CD4-positive, alpha-beta T cell treated with Interleukin-21 for 1 hour (primary cell): Measurements from ENCODE around the gene ASIC1.

ENCODE experiments used
- DNase-seq: peaks from one replicate; pipeline ENCODE4 v3.0.0-alpha.2; 2020

Gene ASIC1

DNA sequence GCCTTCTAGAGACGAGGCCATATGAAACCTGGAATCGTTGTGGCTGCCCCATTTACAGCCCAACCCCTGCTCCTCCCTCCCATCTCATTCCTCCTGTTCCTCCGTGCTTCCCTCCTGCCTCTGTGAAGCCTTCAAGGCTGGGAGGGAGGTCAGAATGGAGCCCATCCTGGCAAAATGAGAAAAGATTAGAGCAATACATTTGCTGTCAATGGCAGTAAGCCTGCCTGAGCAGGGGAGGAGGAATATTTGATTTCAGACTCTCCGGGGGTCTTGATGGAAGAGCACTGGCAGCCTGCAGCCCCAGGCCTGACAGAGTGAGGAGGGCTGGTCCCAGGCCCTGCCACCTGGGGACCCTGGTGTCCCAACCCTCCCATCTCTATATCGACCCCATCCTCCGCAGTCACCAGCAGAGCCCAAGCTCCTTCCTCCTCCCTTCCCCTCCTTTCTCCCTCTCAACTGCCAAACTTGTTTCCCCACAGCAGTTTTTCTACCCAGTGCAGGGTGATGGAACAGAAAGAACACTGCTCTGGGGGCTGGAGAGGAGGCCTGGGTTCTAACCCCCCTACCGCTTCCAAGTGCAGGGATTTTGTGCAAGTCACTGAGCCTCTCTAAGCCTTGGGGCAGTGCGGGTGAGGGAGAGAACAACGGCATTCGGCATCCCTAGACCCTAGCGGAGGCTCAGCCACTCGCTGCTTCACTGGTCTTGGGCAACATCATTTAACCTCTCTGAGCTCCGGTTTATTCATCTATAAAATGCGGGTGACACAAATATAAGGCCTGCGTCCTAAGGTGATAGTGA is 16.1 kb upstream of the ASIC1 start:
- no peak for DNase-seq

DNA sequence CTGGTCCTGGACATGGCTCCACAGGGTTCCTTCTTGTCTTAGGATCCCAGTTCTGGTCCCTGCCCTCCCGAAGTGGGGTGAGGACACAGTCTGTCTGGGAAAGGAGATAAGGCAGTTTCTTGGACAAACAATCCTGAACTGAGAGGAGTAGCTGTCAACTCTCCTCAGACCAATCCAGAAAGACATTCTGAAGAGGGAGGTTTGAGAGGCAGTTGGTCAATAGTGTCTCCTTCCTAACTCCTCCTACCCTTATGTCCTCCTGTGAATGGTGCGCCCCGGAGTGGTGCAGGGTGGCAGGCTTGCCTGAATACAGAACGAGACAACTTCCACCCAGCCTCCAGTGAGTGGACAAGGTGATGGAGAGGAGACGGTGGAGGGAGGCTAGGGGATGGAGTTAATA is 15.4 kb upstream of the ASIC1 start:
- DNase-seq = no peak

DNA sequence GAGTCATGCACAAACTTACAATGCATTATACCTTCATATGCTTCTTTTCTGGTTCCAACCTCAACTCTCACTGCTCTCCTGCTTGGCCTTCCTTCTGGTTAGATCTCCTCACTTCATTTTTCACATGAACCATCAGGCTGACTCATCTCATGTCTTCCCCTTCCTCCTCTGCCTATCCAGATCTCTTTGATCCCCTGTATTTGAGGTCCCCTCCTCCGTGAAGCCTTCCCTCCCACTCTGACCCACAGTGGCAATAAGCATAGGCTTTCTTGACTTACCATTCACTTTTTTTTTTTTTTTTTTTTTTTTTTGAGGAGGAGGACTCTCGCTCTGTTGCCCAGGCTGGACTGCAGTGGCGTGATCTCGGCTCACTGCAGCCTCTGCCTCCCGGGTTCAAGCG is 14.7 kb upstream of the ASIC1 start:
- no peak for DNase-seq

DNA sequence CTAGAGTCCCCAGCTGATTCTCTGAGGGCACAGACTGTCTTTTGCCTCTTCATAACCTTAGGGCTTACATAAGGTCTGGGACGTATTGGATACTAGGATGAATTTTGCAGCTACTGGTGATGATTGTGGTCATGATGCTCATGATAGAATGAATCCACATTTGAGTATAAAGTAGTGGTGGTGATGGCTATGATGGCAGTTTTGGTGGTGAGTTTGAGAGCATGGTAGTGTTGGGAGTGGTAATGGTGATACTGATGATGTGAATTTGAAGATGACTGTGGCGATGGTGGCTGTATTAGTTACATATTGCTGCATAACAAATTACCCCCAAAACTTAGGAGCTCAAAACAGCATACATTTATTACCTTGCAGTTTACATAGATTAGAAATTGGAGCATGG is 14.1 kb upstream of the ASIC1 start:
- no peak for DNase-seq

DNA sequence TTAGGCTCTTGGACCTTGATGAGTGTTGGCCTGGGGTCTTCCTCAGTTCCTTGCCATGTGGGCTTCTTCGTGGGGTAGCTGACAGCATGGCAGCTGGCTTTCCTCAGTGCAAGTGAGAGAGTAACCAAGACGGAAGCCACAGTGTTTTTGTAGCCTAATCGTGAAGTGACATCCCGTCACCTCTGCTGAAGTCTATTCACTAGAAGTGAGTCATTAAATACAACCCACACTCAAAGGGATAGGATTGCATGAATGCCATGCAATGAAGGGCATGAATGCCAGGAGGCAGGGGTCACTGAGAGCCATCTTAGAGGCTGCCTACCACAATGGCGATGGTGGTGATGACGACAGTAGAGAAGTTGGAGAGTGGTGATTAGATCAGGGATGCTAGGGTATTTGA is 13.5 kb upstream of the ASIC1 start:
- DNase-seq = no peak

DNA sequence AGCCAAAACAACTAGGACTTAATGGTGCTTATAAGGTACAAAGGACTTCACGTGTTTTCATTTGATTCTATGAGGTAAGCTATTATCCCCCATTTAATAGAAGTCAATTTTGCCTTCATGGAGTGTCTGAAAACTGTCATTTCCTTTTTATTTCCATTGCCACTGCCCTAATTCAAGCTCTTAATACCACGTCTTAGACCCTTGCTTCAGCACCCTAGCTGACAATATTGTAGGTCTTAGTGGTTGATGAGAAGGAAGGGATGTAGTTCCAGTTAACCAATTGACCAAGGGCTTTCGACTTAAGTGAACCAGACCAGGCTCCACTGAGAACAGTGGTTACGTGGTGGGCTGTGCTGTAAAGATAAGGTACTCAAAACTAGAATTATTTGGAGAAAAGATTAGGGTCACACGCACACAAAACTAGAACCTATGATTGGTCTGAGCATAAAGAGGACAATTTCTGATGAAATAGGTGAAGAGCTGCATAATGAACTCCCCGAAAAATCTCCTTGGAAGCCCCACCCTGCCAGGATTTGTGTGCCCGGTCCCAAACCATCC is 9.6 kb upstream of the ASIC1 start:
- no peak for DNase-seq

DNA sequence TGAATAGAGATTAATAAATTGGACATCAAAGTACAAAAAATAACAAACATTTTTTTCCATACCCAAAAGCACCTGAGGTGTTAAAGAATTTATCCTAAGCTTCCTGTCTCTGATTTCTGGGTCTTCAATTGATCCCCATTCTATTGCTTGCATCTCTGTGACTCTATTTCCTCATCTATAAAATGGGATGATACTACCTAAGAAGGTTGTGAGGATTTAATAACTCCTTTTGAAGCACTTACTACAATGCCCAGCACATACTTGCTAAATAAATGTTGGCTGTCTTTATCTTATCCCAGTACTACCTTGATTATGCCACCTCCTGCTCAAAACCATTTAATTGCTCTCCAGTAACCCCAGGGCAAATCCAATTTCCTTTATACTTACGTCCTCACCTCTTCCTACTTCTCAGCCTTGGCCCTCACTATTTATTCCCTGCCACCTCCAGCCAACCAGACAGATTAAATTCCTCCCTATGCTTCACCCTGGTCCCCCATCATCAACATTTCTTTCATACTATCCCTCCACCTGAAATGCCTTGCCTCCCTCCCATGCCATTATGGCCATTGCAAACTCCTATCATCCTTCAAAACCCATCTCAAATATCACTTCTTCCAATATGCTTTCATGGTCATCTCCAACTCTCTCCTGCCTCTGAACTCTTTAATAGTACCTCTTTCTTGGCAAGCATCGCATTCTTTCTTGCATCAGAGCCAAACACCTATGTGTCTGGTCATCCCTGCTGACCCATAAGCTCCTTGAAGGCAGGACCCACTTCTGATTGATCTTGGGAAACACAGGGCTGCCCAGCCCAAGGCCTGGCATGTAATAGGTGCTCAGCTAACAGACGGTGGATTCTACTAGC is 7.9 kb upstream of the ASIC1 start:
- no peak for DNase-seq

DNA sequence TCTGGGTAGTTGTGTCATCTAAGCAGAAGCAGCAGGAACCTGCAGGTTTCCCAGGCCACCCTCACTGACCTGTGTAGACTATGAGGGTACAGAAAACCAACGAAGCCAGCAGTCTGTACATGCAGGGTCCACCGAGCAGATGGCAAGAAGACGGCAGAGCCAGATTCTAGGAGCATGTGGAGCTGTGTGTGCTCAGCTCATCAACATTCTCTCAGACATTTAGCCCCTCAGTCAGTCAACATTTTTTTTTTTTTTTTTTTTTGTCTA is 7.3 kb upstream of the ASIC1 start:
- no peak for DNase-seq

DNA sequence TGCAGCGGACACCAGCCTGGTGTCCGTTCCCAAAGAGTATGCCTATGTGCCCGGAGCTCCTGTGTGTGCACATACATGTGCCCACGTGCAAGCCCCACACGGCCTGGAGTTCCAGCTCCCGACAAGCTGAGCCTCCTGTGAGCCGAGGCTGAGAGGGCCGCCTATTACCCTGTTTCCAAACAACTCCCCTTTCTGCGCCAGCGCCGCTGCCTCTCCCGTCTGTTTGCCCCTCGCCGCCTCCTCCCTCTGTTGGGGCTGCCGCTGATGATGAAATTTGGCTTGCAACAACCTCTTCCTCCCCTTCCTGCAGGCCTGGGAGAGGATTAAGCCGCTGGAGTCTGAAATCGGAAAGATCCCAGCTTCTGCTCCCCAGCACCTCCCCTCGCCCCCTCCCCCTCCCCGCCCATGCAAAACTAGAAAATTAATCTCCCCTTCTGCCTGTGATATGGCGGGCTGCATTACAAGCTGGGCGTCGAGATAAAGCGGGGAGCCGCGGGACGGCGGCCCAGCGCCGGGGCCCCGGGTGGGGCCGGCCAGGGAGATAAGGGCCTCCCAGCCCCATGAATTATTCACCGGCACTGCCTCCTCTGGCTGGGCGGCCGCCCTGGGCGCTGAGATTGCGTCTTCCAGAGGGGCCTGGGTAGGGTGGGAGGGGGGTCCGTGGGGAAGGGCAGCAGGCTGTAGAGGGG is 6.8 kb upstream of the ASIC1 start:
- no peak for DNase-seq

DNA sequence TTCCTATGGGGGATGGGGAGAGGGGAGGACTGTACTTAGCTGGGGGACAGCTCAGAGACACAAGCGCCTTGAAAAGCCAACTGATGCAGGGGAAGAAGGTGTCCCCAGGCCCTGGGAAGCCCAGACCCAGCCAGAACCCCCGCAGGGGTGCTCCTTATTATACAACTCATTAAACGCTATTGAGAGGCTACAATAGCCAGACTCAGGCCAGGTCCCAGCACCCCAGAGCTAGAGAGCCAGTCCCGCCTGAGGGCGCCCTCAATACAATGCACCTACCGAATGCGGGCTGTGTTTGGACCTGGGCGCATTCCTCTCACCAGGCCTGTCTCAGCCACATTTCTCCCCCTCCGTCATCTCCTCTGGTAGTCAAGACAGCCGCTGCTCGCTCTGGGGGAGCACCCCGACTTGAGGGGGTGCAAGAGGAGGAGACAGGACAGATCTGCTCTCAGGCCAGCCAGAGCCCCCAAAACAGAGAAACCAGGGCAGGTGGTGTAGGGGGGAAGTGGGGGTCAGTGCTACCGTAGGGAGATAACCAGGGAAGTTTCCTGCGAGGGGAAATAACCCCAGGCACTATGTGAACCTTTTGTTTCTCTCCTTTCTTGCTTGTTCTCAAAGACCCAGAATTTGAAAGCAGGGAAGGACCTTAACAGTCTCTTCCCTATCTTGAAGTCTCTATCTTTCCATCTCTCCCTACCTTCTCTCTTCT is 6.1 kb upstream of the ASIC1 start:
- no peak for DNase-seq

DNA sequence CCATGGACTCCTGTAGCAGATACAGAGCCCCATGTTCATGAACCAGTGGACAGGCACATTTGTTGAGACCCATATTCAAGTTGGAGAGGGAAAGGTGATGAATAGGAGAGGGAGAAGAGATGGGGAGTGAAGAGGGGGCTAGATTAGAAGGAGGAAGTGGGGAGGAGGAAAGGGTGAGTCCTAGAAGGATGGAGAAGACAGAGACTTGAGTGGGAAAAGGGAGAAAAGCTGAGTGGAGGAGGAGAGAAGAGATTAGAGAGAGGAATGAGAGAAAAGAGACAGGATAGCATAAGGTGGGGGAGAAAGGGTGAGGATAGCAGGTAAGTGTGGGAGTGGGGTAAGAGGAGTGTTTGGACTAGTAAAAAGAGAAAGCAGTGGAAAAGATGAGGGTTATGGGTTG is 4.9 kb upstream of the ASIC1 start:
- DNase-seq = no peak

DNA sequence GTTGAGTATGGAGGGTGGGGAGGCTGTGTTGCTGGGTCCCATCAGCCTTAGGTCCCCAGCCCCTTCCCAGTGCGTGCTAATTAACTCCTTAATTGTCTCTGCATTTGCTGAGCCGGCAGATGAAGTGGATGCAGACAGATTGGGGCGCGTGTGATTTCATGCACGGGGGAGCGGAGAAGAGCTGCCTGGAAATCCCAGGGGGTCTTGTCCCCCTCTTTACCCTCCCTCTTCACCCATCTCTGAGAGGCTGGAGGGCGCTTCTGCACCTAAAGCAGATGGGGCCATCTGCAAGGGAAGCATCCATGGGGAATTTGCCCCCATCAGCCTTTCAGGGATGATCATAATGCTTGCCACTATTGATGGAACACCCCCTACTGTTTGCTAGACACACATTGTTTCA is 4.4 kb upstream of the ASIC1 start:
- no peak for DNase-seq

DNA sequence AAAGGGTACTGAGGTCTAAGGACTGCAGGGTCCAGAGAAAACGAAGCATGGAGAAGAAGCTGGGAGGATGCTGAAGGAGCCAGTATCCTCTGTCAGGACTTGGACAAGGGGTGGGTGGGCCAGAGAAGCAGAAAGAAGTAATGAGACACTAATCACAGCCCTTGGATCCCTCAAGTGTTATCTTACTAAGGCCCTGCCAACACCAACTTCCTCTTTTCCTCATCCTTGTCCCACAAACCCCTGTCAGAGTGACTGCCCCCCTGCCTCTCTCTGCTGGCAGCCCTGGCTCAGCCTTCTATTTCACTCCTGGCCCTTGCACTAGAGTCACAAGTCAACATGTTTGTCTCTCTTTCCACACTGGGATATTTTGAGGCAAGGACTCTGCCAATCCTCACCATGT is 3.8 kb upstream of the ASIC1 start:
- DNase-seq = no peak

DNA sequence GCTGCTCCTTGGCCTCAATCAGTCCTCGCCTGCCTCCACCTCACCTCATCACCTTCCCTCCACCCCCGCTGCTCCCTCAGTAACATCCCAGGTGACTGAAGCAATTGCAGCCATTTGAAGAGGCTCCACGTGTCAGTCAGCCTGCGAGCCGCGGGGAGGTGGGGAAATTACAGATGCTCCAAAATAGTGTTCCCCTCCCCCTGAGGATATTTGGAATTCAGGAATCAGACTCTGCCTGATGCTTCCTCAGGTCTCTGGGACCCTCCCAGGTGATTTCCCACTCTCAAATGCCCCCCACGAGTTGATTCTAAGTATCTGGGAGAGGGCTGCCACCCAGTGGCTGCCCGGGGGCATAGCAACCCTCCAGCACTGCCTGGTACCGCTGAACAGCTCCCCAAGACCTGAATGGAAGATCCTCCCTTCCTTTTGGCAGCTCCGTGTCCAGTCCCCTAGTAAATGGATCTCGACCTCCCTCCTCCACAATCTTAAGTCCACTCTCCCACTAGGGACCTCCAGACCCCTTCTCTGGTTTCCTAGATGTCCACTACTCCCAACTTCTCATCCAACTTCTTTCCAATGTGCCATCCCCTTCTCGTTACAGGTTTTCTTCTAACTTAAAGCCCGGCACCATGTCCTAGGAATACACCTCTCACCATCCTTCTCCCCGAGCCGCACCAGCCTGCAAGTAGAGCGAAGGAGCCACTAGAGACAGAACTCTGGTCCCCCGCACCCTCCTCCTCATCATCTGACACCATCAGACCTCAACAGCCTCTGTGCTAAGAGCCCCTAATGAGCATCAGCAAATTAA is 1.4 kb upstream of the ASIC1 start:
- peak; percentile 58 for DNase-seq

DNA sequence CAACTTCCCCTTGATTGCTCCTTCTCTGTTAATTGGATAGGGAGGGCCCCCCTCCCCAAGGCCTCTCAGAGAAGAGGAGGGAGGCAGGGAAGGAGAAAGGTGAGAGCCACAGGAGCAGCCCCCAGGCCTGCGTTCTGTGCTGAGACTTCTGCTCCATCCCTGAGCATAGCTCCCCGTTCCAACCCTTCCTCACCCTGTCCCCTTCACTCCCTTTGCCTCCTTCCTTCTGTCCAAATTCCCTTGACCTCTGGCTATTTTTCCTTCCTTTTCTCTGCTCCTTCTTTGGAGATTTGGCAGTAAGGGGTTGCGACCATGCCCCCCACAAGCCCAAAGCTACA is 788 bp upstream of the ASIC1 start:
- no peak for DNase-seq

DNA sequence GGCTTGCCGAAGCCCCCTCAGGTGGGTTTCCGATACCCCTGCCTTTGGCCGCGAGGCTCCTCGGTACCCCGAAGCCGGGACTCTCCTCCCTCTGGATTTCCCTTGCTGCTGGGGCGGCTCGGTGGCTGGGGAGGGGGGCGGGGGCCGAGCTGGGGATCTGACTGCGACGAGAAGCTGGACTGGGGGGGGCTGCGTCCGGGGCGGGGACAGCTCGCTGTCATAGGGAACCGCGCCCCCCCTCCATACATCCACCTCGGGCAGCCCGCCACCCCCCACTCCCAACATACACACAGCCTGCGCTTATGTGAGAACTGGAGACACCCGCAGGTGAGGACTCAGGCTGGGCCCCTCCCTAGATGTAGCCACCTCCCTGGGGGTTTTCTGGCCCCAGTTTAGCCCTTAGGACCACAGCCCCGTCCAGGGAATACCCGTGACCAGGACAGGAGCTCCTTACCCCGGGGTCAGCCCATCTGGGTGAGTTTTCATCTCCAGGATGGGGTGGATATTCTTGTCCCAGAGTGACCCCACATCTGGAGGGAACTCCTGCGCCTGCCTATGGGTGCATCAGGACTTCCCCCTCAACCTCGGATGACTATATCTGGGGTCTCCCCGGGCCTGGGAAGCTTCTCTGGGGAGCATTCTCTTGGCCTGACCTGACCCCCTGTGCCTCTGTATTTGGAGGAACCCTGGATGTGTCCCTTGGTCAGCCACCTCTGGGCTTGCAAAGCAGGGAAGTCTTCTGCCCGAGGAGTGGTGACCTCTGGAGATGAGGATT is 687 bp downstream of the ASIC1 start:
- DNase-seq = no peak

DNA sequence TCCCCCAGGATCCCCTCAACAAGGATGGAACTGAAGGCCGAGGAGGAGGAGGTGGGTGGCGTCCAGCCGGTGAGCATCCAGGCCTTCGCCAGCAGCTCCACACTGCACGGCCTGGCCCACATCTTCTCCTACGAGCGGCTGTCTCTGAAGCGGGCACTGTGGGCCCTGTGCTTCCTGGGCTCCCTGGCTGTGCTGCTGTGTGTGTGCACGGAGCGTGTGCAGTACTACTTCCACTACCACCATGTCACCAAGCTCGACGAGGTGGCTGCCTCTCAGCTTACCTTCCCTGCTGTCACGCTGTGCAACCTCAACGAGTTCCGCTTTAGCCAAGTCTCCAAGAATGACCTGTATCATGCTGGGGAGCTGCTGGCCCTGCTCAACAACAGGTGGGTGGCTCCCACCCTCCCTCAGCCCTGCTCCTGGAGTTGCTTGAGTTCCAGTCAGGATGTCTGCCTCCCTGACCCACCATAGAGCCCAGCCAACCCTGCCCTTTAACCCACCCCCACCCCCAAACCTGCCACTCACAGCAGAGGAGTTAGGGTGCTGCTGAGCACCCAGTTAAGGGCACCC is 1.4 kb downstream of the ASIC1 start:
- DNase-seq = no peak

DNA sequence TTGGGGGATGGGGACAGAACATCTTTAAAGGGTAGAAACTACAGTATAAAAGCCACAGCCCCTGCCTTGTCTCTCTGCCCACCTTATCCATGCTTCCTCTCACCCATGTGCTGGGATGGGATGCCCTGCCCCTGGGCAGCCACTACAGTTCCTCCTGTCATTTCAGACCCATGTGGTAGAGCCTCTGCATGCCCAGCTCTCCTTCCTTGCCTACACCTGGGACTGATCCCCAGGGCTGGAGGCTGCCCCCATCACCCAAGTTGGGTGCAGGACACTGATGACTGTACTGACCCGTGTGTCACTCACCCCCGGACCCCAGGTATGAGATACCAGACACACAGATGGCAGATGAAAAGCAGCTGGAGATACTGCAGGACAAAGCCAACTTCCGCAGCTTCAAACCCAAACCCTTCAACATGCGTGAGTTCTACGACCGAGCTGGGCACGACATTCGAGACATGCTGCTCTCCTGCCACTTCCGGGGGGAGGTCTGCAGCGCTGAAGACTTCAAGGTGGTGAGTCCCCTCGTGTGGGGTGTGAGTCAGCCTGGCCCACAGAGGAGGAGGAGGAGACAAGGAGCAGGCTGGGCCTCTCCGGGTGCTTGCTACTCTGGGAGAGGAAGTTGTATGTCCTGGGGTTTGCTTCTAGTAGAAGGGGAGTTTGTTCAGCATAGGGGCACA is 2.2 kb downstream of the ASIC1 start:
- no peak for DNase-seq

DNA sequence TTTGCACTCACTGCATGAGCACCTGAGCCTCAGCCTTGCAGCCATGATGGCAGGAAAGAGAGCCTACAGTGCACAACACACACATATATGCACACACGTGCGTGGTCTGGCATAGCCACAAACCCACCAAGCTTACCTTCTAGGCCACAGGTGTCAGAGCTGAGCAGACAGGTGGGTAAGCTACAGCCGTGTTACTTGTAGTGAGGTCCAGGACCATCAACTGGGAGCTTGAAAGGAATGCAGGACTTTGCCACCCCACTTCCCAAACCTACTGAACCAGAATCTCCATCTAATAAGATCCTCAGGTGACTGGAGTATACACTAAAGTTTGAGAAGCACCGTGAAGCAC is 2.7 kb downstream of the ASIC1 start:
- DNase-seq = no peak

DNA sequence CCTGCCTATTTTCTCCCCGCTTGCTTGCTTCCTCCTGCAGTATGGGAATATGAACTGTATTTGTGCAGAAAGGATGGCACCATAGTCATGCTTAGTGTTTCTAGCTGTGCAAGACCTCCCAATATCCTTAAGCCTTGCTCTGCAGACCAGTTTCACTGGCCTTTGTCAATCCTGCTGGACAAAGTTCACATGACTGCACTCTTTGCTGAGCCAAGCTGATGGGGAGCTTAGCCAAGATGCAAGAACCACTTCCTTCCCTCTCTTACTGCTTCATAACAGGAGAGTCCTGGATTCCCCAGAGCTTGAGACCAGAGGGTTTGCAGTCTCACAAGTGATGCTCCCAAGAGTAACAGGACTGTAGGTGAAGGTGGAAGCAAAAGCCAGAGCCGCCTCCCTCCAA is 3.8 kb downstream of the ASIC1 start:
- DNase-seq = no peak
